GM12872 (cell line): ENCODE results near the gene MSX1.

Experiments used
- TF ChIP-seq, protein P1 (sequence below): IDR thresholded peaks from 3 replicates; pipeline ENCODE4 v1.5.1; 2011; ENCODE audit warnings: low read depth, mild to moderate bottlenecking, low read length, moderate library complexity; ENCODE audit not compliant: insufficient read depth

Gene MSX1

DNA sequence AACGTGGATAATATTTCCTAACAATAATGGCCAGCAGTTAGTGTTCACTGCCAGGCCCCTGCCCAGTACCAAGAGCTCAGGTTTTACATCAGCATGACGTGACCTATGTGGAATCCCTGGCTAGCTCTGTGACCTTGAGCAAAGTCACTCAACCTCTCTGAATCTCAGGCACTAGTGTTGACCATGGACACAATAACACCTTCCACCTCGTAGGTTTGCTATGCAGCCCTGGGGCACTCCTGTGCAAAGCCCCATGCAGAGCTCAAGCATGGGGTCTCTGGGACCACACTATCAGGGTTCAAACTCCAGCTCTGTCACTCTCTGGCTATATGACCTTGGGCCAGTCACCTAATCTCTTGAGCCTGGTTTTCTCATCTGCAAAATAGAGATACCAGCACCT lies 38.7 kb upstream of the MSX1 start:
- TF ChIP-seq, protein P1, sequence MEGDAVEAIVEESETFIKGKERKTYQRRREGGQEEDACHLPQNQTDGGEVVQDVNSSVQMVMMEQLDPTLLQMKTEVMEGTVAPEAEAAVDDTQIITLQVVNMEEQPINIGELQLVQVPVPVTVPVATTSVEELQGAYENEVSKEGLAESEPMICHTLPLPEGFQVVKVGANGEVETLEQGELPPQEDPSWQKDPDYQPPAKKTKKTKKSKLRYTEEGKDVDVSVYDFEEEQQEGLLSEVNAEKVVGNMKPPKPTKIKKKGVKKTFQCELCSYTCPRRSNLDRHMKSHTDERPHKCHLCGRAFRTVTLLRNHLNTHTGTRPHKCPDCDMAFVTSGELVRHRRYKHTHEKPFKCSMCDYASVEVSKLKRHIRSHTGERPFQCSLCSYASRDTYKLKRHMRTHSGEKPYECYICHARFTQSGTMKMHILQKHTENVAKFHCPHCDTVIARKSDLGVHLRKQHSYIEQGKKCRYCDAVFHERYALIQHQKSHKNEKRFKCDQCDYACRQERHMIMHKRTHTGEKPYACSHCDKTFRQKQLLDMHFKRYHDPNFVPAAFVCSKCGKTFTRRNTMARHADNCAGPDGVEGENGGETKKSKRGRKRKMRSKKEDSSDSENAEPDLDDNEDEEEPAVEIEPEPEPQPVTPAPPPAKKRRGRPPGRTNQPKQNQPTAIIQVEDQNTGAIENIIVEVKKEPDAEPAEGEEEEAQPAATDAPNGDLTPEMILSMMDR: no peak

DNA sequence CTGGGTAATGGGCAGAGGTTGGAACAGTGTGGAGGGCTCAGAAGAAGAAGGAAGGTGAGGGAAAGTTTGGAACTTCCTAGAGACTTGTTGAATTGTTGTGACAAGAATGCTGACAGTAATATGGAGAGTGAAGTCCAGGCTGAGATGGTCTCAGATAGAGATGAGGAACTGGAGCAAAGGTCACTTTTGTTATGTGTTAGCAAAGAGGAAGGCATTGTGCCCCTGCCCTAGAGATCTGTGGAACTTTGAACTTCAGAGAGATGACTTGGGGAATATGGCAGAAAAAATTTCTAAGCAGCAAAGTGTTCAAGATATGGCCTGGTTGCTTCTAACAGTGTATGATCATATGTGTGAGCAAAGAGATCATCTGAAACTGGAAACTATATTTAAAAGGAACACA lies 37.9 kb upstream of the MSX1 start:
- TF ChIP-seq, protein P1: no peak

DNA sequence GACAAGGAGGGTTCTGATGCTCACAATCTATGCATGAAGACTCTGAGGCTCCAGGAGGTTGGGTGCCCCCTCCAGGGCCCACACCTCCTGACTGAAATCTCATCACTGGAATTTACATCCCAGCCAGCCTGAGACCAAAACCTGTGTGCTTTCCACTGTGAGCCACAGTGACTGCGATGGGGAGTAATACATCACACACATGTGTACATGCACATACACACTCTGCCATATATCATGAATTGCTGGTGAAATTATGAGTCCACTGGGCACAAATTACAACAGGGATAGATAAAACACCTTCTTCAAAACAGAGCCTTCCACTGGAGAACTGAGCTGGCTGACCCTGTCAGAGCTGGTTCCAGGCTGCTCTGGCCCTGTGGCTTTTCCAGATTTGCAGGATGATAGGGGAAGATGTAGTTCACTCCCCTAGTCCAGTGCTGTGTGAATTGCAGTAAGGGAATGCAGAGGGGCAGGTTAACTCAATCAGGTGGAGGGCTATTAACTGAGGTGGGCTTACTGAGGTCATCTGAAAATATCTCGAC lies 35.8 kb upstream of the MSX1 start:
- TF ChIP-seq, protein P1: no peak

DNA sequence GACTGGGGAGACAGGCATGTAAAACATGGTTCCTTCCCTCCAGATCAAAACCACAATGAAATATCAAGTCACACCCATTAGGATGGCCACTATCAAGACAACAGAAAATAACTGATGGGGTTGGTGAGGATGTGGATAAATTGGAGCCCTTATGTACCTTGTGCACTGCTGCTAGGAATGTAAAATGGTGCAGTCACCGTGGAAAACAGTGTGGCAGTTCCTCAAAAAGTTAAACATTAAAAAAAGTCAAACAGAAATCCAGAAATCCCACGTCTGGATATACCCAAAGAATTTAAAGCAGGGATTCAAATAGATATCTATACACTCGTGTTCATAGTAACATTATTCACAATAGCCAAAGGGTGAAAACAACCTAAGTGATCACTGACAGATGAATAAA lies 35.2 kb upstream of the MSX1 start:
- TF ChIP-seq, protein P1: no peak

DNA sequence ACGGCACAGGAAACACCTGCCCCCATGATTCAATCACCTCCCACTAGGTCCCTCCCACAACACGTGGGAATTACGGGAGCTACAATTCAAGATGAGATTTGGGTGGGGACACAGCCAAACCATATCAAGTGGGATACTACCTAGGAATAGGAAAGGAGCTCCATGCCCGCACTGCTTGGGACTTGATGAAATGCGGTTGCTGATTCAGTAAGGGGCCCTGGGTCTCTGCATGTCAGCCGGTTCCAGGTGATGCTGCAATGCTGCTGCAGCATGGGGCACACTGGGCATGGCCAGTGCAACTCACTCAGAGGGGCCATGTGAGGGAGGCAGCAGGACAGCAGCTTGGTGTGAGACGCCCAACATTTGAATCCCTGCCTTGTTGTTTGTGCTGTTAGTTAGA lies 34.0 kb upstream of the MSX1 start:
- TF ChIP-seq, protein P1: no peak

DNA sequence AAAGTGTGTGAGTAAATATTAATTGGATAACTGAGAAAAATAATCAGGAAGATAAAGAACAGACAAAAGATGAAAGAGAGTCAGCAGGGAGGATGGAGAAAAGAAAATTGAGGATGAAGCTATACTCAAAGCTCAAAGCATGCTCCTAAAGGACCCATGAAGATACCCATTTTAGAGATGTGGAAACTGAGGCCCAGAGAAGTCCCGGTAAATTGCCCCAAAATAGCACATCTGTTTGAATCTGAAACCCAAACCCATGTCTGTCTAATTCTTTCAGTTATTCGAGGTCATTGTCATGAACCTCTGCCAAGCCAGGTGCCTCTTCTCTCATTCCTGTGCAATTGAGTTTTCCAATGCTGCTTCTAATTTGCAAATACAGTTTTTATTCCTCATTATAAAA lies 29.6 kb upstream of the MSX1 start:
- TF ChIP-seq, protein P1: no peak

DNA sequence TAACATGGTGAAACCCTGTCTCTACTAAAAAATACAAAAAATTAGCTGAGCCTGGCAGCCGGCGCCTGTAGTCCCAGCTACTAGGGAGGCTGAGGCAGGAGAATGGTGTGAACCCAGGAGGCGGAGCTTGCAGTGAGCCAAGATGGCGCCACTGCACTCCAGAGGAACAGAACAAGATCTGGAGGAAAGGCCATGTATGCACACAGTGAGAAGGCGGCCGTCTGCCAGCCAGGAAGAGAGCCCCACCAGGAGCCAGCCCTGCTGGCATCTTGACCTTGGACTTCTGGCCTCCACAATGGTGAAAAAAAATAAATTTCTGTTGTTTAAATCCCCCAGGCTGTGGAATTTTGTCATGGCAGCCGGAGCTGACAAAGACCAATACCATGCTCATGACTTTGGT lies 28.2 kb upstream of the MSX1 start:
- TF ChIP-seq, protein P1: no peak
